ENCODE measurements around the gene CELF6. TPM values are rescaled to one million over a fixed set of nuclear protein-coding genes. Genes with fewer than 3 reads are reported as not detected.

The CELF6 gene
- total and polyA plus RNA-seq, 2 experiments from 2014 or later, result 0.14 TPM; not detected in 1

DNA sequence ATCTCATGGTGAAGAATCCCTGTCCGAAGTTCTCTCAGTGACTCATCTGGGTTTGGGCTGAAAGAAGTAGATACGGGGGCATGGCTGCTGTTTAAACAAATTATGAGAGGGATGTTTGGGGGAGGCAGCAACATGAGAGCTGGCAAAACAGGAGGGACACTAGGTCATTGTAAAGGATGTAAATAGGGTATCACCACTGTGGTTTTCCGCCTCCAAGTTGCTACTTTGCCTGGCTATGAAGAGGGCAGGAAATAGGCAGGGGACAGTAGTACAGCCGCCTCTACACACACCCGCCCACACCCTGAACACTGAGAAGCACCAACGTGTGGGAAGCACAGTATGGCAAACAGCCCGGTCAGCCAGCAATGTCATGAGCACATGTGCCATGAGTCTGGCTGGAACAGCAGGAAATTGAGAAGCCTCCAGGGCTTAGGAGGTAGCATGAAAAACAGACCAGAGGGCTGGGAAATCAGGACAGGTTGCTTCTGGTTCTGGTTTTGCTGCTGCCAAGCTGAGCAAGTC is 38.8 kb upstream of the CELF6 start (continued):
- no peak for TF ChIP-seq ETS1 (IDR thresholded peaks at IDR 0.05)
- TF ChIP-seq REST (IDR thresholded peaks at IDR 0.05; ENCODE audit: unreplicated experiment), result no peak
- no peak for TF ChIP-seq JUNB (IDR thresholded peaks at IDR 0.05; ENCODE audit: unreplicated experiment)

- Mint-ChIP-seq H3K4me3 (no peak overlapping the region), H3K4me1 (no peaks in the 10 kb centered on the region), H3K36me3 (ENCODE audit: low read depth) (no peaks in the 10 kb centered on the region), H3K27ac (no peak overlapping the region), H3K9me3 (no peaks in the 10 kb centered on the region), H3K27me3 (ENCODE audit: insufficient read depth, low read depth, poor library complexity) (peaks cover 4% of the 10 kb centered on the region)
- Histone ChIP-seq H4K20me1 (replicated peaks; ENCODE audit: insufficient read depth) (peaks cover 5% of the 10 kb centered on the region; the same call in 1 of the 2 replicates), H3K27me3 (ENCODE audit: insufficient read depth) (no peaks in the 10 kb centered on the region), H3K36me3 (ENCODE audit: insufficient read depth) (no peaks in the 10 kb centered on the region), H3K27ac (ENCODE audit: low read depth) (no peak overlapping the region), H2AFZ (no peak overlapping the region), H3K4me2 (no peak overlapping the region), H3F3A (replicated peaks; ENCODE audit: low read depth) (no peaks in the 10 kb centered on the region), H3K9me2 (ENCODE audit: insufficient read depth) (no peaks in the 10 kb centered on the region), H3K79me2 (replicated peaks; ENCODE audit: insufficient read depth) (0 out of 2 replicates have a peak, but pooled peaks cover 6% of the 10 kb centered on the region), H3K4me3 (no peak overlapping the region), H3K4me1 (ENCODE audit: insufficient read depth) (no peaks in the 10 kb centered on the region)
- ATAC-seq, result no peak
- DNase-seq (ENCODE audit: low spot score), result no peak
- TF ChIP-seq, protein P1, sequence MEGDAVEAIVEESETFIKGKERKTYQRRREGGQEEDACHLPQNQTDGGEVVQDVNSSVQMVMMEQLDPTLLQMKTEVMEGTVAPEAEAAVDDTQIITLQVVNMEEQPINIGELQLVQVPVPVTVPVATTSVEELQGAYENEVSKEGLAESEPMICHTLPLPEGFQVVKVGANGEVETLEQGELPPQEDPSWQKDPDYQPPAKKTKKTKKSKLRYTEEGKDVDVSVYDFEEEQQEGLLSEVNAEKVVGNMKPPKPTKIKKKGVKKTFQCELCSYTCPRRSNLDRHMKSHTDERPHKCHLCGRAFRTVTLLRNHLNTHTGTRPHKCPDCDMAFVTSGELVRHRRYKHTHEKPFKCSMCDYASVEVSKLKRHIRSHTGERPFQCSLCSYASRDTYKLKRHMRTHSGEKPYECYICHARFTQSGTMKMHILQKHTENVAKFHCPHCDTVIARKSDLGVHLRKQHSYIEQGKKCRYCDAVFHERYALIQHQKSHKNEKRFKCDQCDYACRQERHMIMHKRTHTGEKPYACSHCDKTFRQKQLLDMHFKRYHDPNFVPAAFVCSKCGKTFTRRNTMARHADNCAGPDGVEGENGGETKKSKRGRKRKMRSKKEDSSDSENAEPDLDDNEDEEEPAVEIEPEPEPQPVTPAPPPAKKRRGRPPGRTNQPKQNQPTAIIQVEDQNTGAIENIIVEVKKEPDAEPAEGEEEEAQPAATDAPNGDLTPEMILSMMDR (conservative IDR thresholded peaks at IDR 0.05; ENCODE audit: low read depth in 2 of 2), result no peak
- no peak for TF ChIP-seq ZNF331 (CRISPR knock-in tag; IDR thresholded peaks at IDR 0.05; ENCODE audit: low read depth)
- TF ChIP-seq NANOG (IDR thresholded peaks at IDR 0.05; ENCODE audit: borderline replicate concordance), result no peak
- TF ChIP-seq REST (IDR thresholded peaks at IDR 0.05; ENCODE audit: unreplicated experiment), result no peak
- no peak for TF ChIP-seq CREB1 (CRISPR knock-in tag; IDR thresholded peaks at IDR 0.05; ENCODE audit: low read depth)
- TF ChIP-seq ETS1 (IDR thresholded peaks at IDR 0.05), result no peak
- TF ChIP-seq POLR2AphosphoS5 (IDR thresholded peaks at IDR 0.05; ENCODE audit: low read depth), result no peak
Observed at GRCh38 chr15:72358121-72358520, 38.2 kb upstream of the CELF6 start.
